Hematopoietic multipotent progenitor cell treated with erythropoietin and hydrocortisone succinate and interleukin-3 and kit ligand, for 15 days (in vitro differentiated cells): ENCODE measurements around the gene GSTP1.
A peak's percentile ranks its signal among the peaks of the same experiment; 100 is the strongest.

Experiments
- DNase-seq: peaks from one replicate; pipeline ENCODE4 v3.0.0-alpha.2; 2015; ENCODE audit warnings: low spot score

Gene GSTP1

DNA sequence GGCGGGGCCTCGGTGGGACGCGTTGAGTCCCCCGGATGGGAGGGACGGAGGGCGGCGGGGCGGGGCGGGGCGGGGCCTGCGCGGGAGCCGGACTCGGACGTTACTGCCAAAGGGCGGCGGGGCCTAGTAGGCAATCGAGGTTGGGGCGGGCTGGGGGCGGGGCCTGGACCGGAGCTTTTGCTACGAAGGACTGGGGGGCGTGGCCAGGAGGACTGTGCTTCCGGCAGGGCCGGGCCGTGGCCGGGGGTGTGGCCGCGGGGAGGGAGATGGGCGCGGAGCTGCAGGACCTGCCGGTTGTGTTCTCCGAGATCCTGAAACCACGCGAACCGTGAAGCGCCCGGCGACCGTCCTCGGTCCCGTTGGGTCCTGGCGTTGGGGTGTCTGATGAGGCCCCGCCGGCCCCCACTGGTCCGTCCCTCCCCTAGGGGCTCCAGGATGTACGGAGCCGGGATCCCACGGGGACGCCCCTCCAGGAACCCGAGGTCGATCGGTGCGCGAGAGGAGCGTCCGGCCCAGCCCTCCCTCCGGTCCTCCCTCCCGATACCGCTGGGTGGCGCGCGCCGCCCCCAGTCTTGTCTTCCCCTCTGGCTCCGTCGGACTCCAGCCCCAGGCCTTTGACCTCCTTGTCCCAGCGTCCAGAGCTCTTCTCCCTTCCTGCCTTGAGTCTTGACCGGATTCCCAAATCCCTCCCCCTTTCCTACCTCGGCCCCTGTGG, 46.8 kb downstream of the GSTP1 start:
- peak; percentile 96 for DNase-seq

DNA sequence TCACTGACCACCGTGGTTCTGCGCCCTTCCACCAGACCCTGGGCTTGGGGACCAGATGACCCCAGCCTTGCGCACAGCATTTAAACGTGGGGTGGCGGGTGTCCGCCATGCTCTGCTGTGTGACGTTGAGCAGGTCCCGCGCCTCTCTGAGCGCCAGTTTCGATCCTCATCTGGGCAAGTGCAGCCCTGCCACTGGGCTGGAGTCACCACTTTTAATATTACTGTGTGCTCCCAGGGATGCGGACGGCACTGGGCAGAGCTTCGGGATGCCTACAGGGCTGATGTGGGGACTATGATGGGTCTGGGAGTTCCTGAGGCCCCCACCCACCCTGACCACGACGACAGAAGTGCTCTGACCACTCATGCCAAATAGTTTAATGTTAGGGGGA, 47.3 kb downstream of the GSTP1 start:
- DNase-seq, result no peak

DNA sequence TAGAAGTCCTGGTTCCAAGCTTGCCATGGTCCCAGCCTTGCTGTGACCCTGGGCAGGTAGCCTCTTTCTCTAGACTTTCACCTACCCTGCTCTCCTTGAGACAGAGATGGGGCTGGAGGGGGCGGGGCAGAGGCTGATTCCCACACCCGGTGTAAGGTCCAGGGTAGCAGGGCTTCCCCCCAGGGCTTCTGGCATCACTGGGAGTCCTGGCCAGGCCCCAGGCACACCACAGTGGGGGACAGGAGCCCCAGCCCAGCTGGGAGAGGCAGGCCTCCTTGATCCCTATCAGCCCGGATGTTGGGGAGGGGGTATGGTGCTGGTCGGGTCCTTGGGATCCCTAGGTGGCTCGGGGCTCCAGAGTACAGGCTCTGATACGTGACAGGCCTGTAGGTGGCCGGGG, 47.8 kb downstream of the GSTP1 start:
- DNase-seq, result no peak

DNA sequence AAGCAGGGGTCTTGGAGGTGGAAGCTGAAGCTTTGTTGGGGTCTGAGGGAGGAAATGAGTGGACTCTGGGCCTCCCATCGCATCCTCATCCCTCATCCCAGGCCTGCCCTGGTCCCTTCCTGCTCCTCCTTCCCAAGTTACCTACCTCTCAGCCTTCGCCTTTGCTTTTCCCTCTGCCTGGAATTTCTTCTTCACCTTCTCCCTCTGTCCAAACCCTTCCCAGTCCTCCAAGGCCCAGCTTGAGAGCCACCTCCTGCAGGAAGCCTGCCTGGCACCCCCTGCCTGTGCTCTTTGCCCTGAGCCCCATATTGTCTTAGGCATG, 48.2 kb downstream of the GSTP1 start:
- DNase-seq, result no peak

DNA sequence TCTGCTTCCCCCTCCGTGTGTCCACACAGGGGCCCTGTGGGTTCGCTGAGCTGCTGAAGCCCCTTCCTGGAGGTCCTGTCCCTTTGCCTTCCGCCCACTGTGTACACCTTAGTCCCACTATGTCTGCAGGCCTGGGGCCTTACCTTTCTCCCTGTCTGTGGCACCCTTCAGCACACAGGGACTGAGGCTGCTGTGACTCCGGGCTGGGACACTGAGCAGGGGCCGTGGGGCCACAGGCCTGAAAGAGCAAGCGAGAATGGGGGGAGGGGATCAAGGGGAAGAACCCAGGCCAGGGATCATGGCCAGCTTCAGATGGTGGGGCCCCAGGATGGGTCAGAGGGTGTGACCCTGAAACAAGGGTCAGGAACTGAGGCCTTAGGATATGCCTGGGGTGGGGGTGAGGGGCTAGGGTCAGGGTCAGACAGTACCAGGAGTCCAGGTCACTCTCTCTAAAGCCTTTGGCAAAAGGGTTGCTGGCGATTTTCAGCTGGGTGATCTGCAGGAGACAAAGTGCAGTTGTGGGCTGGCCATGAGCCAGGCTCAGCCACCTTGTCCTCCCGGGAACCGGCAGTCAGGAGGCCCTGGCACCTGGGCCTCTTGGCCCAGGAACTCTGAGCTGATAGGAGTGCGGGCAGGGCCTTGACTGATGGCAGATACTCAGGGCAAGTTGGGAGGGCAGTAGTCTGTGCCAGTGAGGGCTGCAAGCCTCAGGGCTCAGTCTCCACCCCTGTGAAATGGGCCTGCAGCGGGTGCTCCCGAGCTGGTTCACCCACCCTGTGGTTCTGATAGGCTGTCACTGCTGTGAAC, 48.8 kb downstream of the GSTP1 start:
- peak; percentile 18 for DNase-seq

DNA sequence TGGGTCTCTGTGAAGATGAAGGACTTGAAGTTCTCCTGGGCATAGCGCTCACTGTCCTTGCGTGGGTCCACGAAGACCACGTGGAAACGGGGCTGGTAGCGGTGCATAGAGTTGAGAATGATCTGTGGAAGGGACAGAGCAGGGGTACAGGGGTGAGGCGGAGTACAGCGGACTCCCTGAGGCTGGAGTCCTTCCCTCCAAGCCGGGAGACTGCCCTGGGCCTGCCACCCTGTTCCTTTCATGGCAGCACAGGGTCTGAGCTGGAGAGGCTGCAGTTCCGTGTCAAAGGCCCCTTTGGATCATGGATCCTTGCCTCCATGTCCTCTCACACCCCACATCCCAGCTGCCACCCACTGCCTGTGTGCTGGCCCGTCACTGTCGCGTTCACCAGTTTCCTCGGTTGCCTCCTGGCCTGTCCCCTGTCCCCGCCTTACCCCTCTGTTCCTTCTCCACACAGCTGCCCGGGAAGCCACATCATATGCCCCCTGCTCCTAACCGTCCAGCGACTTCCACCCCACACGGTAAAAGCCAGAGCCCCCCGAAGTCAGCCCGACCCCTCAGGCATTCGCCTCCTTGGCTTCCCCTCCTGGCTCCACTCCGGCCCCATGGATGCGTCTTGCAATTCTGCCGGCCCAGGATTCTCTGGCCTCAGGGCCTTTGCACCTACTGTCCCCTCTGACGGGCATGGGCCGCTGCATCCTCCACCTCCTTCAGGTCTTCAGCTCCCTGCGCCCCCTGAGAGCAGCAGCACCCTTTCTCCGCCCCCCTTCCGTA, 49.6 kb downstream of the GSTP1 start:
- no peak for DNase-seq

DNA sequence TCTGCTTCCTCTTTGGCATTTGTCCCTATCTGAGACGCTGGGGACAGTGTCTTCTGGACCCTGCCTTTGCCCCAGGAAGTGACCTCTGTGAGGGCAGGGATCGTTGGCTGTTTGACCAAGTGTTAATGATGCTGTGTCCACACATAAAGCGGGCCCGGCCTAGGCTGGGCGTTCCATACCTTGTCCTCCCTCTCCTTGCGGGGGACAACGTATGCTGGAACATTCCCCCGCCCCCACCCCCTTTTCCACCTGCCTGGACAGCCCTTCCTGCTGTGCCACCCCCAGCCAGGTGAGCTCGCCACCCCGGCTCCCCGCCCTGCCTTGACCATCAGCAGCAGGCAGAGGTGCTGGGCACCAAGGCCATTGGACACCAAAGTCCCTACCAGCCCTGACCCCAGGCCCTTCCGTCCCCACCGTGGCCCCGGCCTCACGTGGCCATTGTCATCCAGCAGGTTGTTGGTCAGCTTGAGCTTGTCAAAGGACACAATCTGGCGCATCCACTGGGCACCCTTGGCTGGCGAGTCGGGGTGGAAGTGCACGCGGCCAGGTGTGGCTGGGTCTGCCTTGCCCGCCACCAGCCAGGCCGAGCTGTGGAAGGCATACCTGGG, 50.2 kb downstream of the GSTP1 start:
- DNase-seq, result no peak

DNA sequence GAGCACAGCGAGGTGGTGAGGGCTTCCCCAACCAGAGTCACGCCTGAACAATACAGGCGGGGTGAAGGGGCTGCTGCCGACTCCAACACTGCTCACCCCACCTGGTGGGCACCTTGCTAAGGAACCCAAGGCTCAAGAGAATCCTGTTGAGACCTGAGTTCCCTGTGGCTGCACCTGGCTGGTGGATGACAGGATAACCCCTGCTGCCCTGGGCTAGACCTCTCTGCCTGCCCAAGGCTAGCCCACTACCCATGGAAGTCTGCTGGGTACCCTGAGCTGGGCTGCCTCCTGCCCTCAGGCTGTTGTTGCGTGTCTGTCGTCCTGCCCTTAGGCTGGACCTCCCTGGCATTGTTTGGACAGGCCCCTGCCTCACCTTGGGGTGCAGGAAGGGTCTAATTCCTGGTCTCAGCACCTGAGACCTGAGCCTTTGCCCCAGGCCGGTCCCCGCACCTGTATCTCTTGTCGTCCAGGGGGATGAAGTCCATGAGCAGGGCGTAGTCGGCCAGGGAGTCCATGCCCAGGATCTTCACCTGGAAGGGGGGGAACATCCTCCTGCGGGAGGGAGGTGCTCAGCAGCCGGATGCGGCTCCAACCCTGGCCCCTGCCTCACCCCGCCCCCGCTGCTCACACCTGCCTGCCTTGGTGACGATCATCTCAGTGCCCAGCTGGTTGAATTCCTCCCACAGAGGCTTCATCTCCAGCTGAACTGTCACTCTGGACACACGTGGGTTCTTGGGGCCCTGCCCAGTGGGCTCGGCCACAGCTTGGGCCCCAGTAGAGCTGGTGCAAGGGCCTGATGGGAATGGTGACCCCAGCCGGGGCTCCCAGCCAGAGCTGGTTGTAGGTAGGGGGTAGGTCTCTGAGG, 51.0 kb downstream of the GSTP1 start:
- DNase-seq, result no peak

DNA sequence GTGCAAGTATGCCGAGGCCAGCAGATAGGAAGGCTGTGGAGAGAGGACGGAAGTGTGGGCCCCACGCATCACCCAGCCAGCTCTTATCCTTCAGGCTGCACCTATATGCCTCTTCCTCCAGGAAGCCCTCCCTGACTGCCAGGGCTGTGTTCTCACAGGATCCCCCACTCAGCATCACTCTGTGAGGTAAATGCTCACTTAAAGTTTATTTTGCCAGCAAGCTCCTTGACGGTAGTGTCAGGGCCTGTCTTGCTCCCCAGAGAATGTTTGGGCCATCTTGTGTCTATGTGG, 51.6 kb downstream of the GSTP1 start:
- no peak for DNase-seq
